RWPE2 (cell line): ENCODE data around the gene HHATL.

ENCODE experiments used
- ATAC-seq: fragments of 200-7000 bp; cut with Tn5 transposase; 3 replicates; pipeline ENCODE4 v1.9.1; 2021; ENCODE audit warnings: low read depth
- DNase-seq: peaks from one replicate; pipeline ENCODE4 v3.0.0-alpha.2; 2020; ENCODE audit warnings: low spot score
- H3K27ac ChIP-seq: fragments of 450-650 bp; 2 replicates; pipeline ENCODE4 v1.5.1; 2017; ENCODE audit warnings: mild to moderate bottlenecking; ENCODE audit not compliant: poor library complexity, severe bottlenecking
- H3K27me3 ChIP-seq: fragments of 250-450 bp; sonication (Bioruptor Pico); 2 replicates; pipeline ENCODE4 v1.5.1; 2021; ENCODE audit warnings: mild to moderate bottlenecking, moderate library complexity; ENCODE audit not compliant: insufficient read depth, poor library complexity, severe bottlenecking
- H3K36me3 ChIP-seq: fragments of 250-450 bp; sonication (Bioruptor Pico); 2 replicates; pipeline ENCODE4 v1.5.1; 2020; ENCODE audit warnings: low read depth, mild to moderate bottlenecking, moderate library complexity
- H3K4me1 ChIP-seq: fragments of 250-450 bp; sonication (Bioruptor Pico); 2 replicates; pipeline ENCODE4 v1.5.1; 2021; ENCODE audit warnings: mild to moderate bottlenecking, moderate library complexity; ENCODE audit not compliant: insufficient read depth, poor library complexity, severe bottlenecking
- H3K4me3 ChIP-seq: fragments of 250-450 bp; sonication (Bioruptor Pico); 2 replicates; pipeline ENCODE4 v1.5.1; 2021; ENCODE audit warnings: mild to moderate bottlenecking, moderate library complexity; ENCODE audit not compliant: severe bottlenecking
- H3K9me3 ChIP-seq: fragments of 250-450 bp; sonication (Bioruptor Pico); 2 replicates; pipeline ENCODE4 v1.5.1; 2021; ENCODE audit warnings: mild to moderate bottlenecking, moderate library complexity; ENCODE audit not compliant: severe bottlenecking
- TF ChIP-seq, protein P1 (sequence below): fragments of 450-650 bp; IDR thresholded peaks from one replicate; pipeline ENCODE4 v1.5.1; 2017; ENCODE audit warnings: mild to moderate bottlenecking, moderate library complexity; ENCODE audit not compliant: poor library complexity, severe bottlenecking

The HHATL gene

DNA sequence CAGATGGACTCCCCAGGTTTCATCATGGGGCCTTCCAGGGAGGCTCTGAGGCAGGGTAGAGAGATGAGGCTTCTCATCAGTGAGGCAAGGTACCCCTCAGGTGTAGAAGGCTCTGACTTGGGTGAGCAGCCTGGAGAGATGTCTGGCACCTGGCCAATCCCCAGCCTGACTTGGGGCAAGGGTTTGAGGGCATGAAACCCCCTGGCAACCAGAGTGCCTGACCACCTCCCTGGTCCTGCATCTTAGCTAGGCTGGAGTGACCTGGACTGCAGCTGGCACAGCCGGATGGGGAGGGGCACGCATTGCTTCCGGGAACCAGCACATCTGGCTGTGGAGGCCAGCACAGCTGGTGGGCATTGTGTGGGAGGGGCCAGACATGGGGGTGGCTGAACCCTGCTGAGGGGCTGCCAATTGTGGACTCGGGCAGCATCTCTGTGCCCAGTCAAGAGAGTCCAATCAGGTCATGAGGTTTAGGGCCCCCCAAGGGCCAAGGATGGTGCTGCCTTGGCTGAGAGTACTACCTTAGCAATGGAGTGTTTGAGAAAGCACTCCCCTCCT is 47.2 kb downstream of the HHATL start:
- peaks cover 22% of the 10 kb centered on the region for H3K4me1 ChIP-seq
- TF ChIP-seq, protein P1, sequence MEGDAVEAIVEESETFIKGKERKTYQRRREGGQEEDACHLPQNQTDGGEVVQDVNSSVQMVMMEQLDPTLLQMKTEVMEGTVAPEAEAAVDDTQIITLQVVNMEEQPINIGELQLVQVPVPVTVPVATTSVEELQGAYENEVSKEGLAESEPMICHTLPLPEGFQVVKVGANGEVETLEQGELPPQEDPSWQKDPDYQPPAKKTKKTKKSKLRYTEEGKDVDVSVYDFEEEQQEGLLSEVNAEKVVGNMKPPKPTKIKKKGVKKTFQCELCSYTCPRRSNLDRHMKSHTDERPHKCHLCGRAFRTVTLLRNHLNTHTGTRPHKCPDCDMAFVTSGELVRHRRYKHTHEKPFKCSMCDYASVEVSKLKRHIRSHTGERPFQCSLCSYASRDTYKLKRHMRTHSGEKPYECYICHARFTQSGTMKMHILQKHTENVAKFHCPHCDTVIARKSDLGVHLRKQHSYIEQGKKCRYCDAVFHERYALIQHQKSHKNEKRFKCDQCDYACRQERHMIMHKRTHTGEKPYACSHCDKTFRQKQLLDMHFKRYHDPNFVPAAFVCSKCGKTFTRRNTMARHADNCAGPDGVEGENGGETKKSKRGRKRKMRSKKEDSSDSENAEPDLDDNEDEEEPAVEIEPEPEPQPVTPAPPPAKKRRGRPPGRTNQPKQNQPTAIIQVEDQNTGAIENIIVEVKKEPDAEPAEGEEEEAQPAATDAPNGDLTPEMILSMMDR, result no peak
- H3K36me3 ChIP-seq, result no peaks in the 10 kb centered on the region; the same call in 1 of the 2 replicates
- DNase-seq (no peak), ATAC-seq (no peak)
- H3K4me3 ChIP-seq, result peak overlapping the region; percentile 94
- H3K9me3 ChIP-seq, result no peaks in the 10 kb centered on the region
- H3K27ac ChIP-seq, result peak overlapping the region; percentile 80
- H3K27me3 ChIP-seq, result no peaks in the 10 kb centered on the region

DNA sequence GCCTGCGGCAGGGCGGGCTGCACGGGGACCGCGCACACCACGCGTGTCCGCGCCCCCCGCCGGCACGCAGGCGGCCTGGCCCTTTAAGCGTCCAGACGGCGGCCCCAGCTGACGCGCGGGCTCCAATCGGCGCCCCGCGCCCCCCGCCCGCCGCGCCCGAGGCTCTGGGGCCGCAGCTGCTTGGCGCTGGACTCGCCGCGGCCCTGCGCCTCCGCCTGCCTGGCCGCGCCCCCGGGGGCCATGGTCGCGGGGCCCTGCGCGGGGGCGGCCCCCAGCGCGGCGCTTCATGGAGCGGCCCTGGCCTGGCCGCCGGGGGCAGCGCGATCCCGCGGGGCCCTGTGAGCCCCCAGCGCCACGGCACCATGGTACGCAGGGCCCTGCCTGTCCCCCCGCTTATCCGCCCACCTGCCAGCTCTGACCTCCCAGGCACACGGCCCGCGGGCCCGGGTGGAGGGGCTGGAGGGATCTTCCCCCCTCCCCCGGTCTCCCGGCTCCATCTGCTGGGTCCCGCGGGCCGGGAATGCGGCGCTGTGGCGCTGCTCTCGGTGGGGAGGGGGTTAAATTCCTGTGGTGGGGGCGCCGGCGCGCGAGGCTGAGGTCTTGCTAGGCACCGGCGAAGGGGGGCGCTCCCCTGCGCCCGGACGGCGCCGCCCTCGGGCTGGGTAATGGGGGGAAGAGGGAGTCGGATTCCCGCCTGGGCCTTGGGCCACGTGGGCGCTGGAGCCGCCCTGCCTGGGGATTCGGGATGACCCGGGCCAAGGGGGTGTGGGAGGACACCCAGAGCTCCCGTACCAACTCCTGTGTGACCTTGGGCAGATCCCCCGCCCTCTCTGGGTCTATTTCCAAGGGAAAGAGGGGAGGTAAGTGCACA is 48.0 kb downstream of the HHATL start:
- ATAC-seq (no peak), DNase-seq (no peak)
- no peaks in the 10 kb centered on the region; the same call in 1 of the 2 replicates for H3K36me3 ChIP-seq
- H3K27me3 ChIP-seq, result no peaks in the 10 kb centered on the region
- TF ChIP-seq, protein P1, result peak; percentile 41
- H3K4me3 ChIP-seq, result peak overlapping the region; percentile 94
- no peaks in the 10 kb centered on the region for H3K9me3 ChIP-seq
- H3K4me1 ChIP-seq, result peaks cover 22% of the 10 kb centered on the region
- H3K27ac ChIP-seq, result peak overlapping the region; percentile 80

DNA sequence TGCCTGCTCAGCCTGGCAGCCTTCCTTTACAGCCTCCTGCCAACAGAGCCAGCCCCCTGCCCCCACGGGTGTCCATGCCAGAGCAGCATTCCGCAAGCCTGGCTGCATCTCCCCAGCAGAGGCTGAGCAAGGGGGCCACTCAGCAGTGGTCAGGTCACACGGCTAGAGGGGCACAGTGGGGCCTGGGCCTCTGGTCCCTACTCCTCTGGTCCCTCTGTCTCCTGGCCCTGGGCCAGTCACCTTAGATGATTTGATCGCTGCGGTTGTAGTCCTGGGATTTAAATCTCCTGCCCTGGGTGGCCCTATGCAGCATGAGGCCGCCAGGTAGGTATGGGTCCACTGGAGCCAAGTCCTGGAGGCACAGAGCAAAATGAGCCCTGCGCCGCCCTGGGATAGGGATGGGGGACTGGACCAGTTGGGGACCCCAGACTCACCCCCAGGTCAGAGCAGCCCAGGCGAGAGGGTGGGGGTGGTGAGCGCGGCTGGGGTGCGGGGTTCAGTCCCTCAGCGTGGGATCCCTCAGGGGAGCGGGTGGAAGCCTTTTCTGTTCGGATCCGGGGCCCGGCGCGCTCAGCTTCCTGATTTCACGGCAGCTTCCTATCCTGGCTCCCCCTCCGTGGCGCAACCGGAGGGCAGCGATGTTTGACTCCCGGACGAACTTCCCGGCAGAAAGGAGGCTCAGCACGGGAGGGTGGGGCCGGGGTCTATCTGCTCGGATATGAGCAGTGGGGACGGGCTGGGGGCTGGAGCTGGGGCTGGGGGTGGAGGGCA is 48.9 kb downstream of the HHATL start, which contains the start of gene ZBTB47:
Gene ZBTB47 (plus strand): TSS at position 138 of the 771 bp plus-strand sequence. CDS start 4,659 bp downstream, outside the sequence.
- DNase-seq (no peak), ATAC-seq (peak; percentile 9; the same call in 1 of the 3 replicates)
- Histone ChIP-seq H3K4me1 (peaks cover 22% of the 10 kb centered on the region), H3K27me3 (no peaks in the 10 kb centered on the region), H3K36me3 (no peaks in the 10 kb centered on the region; the same call in 1 of the 2 replicates), H3K9me3 (no peaks in the 10 kb centered on the region), H3K4me3 (peak within 1 kb of the TSS; percentile 94), H3K27ac (peak within 1 kb of the TSS; percentile 80)
- TF ChIP-seq, protein P1, result no peak

DNA sequence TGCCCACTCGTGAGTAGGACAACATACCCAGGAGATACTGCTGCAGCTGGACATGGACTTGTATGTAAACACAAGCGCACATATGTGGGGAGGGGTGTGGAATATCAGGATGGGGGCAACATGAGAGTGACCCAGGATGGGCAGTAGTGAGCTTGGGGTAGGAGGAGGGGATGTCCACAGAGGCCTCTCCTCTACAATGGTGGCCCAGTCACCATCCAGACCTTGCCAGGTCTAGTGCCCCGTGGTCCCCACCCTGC is 49.4 kb downstream of the HHATL start:
- H3K9me3 ChIP-seq, result no peaks in the 10 kb centered on the region
- DNase-seq, result no peak
- H3K27me3 ChIP-seq, result no peaks in the 10 kb centered on the region
- ATAC-seq, result no peak
- no peaks in the 10 kb centered on the region for H3K36me3 ChIP-seq
- TF ChIP-seq, protein P1, result no peak
- H3K27ac ChIP-seq, result peak overlapping the region; percentile 80
- H3K4me3 ChIP-seq, result peak overlapping the region; percentile 94
- peaks cover 22% of the 10 kb centered on the region for H3K4me1 ChIP-seq
